Prostate gland (tissue), 2 donors: ENCODE results near the gene RAB7A. TPM values are rescaled to one million over a fixed set of nuclear protein-coding genes. Genes with fewer than 3 reads are reported as not detected.

Experiments used
- DNase-seq: peaks from one replicate; pipeline ENCODE4 v3.0.0-alpha.2; 2019; ENCODE audit warnings: low spot score
- H3K27ac ChIP-seq, 2 donors: fragments of 200-600 bp; sonication (generic); 2 replicates each; pipeline ENCODE4 v1.5.1; 2017 to 2019
- H3K27me3 ChIP-seq: fragments of 200-600 bp; sonication (generic); replicated peaks from 2 replicates; pipeline ENCODE4 v1.5.1; 2019; ENCODE audit not compliant: insufficient read depth
- H3K36me3 ChIP-seq, 2 donors: fragments of 200-600 bp; sonication (generic); 1 replicate in 1 of 2; 2 replicates in 1 of 2; pipeline versions ENCODE4 v1.5.1 to v1.8.1; 2017 to 2019
- H3K4me1 ChIP-seq: fragments of 200-600 bp; sonication (generic); replicated peaks from 2 replicates; pipeline ENCODE4 v1.5.1; 2019
- H3K4me3 ChIP-seq, 2 donors: fragments of 200-600 bp; sonication (generic); 2 replicates each; pipeline ENCODE4 v1.5.1; 2017 to 2019
- H3K9me3 ChIP-seq: fragments of 200-600 bp; sonication (generic); 2 replicates; pipeline ENCODE4 v1.5.1; 2017
- POLR2A ChIP-seq: fragments of 450-650 bp; IDR thresholded peaks from one replicate; pipeline ENCODE4 v1.6.1; 2016; ENCODE audit warnings: antibody characterized with exemption, mild to moderate bottlenecking
- POLR2AphosphoS5 ChIP-seq: sonication (generic); formaldehyde crosslinking; IDR thresholded peaks from one replicate; pipeline ENCODE4 v1.6.1; 2017; ENCODE audit warnings: antibody characterized with exemption
- WGBS: methylation state at CpG from one replicate; pipeline ENCODE4 v1.1.5; 2018; 5-methylcytosine and 5-hydroxymethylcytosine counted together
- intact Hi-C: fragments of 100-400 bp; cut with DNase I; formaldehyde crosslinking; loops from one replicate; pipeline ENCODE4 v1.14.2; 2022
- total RNA-seq, 2 donors: library from RNA; depleted of rRNA; stranded (reverse); fragments of >200 nt; gene quantifications; one replicate each; pipeline ENCODE4 v1.1.0, GENCODE V29; 2016
- TF ChIP-seq, protein P1 (sequence below), 4 experiments: fragments of 200-600 bp in 2 of 4; fragments of 450-650 bp in 2 of 4; sonication (generic) in 2 of 4; IDR thresholded peaks; 1 replicate in 3 of 4; 2 replicates in 1 of 4; pipeline ENCODE4 v1.5.1; 2016 to 2019; ENCODE audit warnings: antibody characterized with exemption in 4 of 4, mild to moderate bottlenecking in 2 of 4, moderate library complexity in 2 of 4

RAB7A gene
- total RNA-seq: 100 to 1,000 TPM in 1 of 2 donors, 10 to 100 TPM in 1; 88.2 to 125 TPM

DNA sequence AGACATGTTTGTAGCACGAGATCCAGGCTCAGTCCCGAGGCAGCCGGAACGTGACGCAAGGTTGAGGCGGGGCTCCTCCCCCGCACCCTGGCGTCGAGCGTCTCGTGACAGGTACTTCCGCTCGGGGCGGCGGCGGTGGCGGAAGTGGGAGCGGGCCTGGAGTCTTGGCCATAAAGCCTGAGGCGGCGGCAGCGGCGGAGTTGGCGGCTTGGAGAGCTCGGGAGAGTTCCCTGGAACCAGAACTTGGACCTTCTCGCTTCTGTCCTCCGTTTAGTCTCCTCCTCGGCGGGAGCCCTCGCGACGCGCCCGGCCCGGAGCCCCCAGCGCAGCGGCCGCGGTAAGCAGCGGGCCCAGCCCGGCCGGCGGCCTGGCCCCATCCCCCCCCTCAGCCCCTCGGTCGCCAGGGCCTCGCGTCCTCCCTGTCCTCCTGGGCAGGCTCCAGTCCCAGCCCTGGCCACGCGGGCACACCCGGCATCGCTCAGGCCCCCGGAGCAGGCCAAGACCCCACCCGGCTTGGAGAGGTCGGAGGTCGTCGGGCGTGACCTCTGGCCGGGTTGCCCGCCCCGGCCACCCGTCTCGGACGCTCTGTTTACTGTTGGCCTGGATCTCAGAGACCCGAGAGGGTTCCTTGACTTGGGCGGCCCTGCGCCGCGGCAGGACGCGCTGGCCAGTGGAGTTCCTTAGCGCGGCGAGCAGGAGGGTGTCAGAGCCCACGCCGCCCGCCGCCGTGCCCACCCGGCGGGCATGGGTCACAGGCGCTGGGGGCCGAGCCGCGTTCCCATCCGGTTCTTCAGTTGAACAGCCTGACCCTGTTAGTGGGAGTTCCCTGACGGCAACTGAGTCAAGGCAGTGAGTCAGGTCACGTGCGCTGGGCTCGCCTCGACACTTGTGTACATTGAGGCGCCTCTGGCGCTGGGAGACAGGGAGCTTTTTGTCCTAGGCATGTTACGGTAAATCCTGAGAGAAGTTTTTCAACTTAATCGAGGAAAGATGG, at the start of gene RAB7A:
RAB7A (plus strand) TSS at position 161 of the 994 bp plus-strand sequence. CDS start 69,185 bp downstream, outside the sequence.
- intact Hi-C loops: loop anchor here (5.0 kb wide), 2 partner anchors 44 to 66 kb away; no protein-coding TSS in a partner anchor
- Histone ChIP-seq H3K9me3 (no peaks in the 10 kb centered on the region), H3K4me1 (peaks cover 2% of the 10 kb centered on the region), H3K27me3 (no peaks in the 10 kb centered on the region), H3K27ac (peak within 1 kb of the TSS; percentile 97), H3K4me3 (peak within 1 kb of the TSS; percentile 99 to 100), H3K36me3 (no peaks in the 10 kb centered on the region)
- TF ChIP-seq, protein P1, sequence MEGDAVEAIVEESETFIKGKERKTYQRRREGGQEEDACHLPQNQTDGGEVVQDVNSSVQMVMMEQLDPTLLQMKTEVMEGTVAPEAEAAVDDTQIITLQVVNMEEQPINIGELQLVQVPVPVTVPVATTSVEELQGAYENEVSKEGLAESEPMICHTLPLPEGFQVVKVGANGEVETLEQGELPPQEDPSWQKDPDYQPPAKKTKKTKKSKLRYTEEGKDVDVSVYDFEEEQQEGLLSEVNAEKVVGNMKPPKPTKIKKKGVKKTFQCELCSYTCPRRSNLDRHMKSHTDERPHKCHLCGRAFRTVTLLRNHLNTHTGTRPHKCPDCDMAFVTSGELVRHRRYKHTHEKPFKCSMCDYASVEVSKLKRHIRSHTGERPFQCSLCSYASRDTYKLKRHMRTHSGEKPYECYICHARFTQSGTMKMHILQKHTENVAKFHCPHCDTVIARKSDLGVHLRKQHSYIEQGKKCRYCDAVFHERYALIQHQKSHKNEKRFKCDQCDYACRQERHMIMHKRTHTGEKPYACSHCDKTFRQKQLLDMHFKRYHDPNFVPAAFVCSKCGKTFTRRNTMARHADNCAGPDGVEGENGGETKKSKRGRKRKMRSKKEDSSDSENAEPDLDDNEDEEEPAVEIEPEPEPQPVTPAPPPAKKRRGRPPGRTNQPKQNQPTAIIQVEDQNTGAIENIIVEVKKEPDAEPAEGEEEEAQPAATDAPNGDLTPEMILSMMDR (IDR thresholded peaks at IDR 0.05): peak in 2 of 4 experiments; percentile 10 to 18
- peak; percentile 100 for TF ChIP-seq POLR2AphosphoS5
- TF ChIP-seq POLR2A: peak; percentile 96
- peak; percentile 98 for DNase-seq
- under 1% methylated on average over 89 of the region's 93 CpGs for WGBS

DNA sequence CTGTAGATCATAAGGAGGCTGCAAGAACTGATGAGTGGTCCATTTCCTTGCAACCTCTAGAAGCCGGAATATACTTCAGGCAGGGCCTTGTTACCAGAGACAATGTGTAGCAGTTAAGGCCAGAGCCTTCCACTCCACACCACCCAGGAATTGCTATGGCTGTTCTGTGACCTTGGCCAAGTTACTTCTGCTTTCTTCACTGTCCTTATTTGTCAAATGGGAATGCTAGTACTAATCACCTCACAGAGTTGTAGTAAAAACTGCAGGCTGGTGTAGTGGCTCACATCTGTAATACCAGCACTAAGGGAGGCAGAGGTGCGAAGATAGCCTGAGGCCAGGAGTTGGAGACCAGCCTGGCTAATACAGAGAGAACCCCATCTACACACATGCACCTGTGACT, 46.6 kb upstream of the RAB7A start:
- 100% methylated on average over 2 of the region's 2 CpGs for WGBS
- no peak overlapping the region for H3K4me3 ChIP-seq
- intact Hi-C loops: no loop called here
- no peak for DNase-seq
- no peaks in the 10 kb centered on the region for H3K36me3 ChIP-seq
- no peaks in the 10 kb centered on the region for H3K27me3 ChIP-seq
- no peak overlapping the region for H3K27ac ChIP-seq
- no peak for TF ChIP-seq POLR2AphosphoS5
- TF ChIP-seq, protein P1 (IDR thresholded peaks at IDR 0.05): no peak
- TF ChIP-seq POLR2A: no peak
- no peaks in the 10 kb centered on the region for H3K9me3 ChIP-seq
- H3K4me1 ChIP-seq: no peaks in the 10 kb centered on the region

DNA sequence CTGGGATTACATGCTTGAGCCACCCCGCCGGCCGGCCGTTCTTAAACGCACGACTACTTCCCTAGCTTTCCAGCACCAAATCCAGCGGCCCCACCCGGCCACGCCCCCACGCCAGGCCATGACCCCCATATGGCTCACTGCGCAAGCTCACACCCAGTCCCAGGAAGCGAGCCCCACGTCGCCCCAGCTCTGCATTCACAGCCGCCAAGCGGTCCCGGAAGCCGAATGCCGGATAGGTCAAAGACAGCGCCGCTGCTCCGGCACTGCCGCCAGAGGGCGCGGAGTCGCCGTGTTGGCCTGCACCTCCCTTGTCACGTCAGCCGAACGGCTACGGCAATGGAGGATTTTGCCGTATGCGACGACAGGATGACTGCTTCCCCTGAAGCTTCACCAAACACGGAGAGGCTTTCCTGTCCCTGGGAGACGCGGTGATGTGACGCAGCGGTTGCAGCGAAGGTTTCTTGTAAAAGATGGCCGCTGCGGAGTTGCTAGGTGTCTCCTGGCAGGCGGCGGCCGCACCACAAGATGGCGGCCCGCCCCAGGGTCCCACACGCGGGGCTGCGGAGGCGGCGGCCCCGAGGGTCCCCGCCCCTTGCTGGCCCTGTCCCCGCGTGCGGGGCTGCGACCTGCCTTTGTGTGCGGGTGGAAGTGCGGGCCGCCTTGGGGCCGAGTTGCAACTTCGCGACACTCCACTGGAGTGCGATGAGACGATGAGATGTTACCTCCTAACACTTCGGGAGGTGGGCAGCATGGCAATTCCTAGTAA, 45.2 kb upstream of the RAB7A start:
- TF ChIP-seq, protein P1 (IDR thresholded peaks at IDR 0.05): peak; percentile 94 to 100 (median 98)
- TF ChIP-seq POLR2A (peak; percentile 62), POLR2AphosphoS5 (peak; percentile 94)
- Histone ChIP-seq H3K27ac (peak overlapping the region; percentile 90 to 93), H3K4me3 (peak overlapping the region; percentile 48 to 52), H3K9me3 (no peaks in the 10 kb centered on the region), H3K27me3 (no peaks in the 10 kb centered on the region), H3K36me3 (no peaks in the 10 kb centered on the region), H3K4me1 (no peaks in the 10 kb centered on the region)
- under 1% methylated on average over 39 of the region's 67 CpGs for WGBS
- DNase-seq: peak; percentile 96
- intact Hi-C loops: loop anchor here (2.0 to 5.0 kb wide), 3 partner anchors 47 to 167 kb away; partner anchors contain the start of gene RAB7A

DNA sequence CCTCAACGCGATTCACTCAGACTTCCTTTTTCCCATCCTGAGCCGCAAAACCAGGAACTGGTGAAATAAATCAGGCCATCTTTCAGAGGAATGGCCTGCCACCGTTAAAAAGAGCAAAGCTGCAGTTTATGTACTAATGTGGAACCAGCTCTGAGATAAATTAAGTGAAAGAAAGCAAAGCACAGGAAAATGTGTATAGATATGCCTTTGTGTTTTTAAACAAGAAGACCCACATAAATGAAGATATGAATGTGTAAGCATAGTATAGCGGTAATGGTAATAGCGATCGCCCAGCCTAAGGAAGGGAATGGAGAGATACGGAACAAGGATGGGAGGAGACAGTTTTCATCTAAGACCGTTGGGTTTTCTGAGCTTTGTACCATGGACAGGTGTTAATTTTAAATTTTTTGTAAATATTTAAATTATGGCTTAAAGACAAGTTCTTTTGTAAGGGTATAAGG, 44.6 kb upstream of the RAB7A start:
- no peaks in the 10 kb centered on the region for H3K9me3 ChIP-seq
- H3K4me1 ChIP-seq: no peaks in the 10 kb centered on the region
- no peaks in the 10 kb centered on the region for H3K27me3 ChIP-seq
- peak overlapping the region; percentile 90 to 93 for H3K27ac ChIP-seq
- intact Hi-C loops: loop anchor here (2.0 to 5.0 kb wide), 3 partner anchors 46 to 166 kb away; partner anchors contain the start of gene RAB7A
- H3K36me3 ChIP-seq: no peaks in the 10 kb centered on the region
- TF ChIP-seq, protein P1 (IDR thresholded peaks at IDR 0.05): no peak
- TF ChIP-seq POLR2A (no peak), POLR2AphosphoS5 (no peak)
- DNase-seq: no peak
- WGBS: 36% methylated on average over 9 of the region's 9 CpGs
- peak overlapping the region; percentile 48 to 52 for H3K4me3 ChIP-seq
